Fibroblast of lung (primary cell): ENCODE results near the gene ULK3.

Experiments used
- EZH2 ChIP-seq: IDR thresholded peaks from 2 replicates; pipeline ENCODE4 v1.5.1; 2012; ENCODE audit warnings: low read length, control low read depth, mild to moderate bottlenecking; ENCODE audit errors: missing control alignments
- TF ChIP-seq, protein P1 (sequence below), 2 donors: IDR thresholded peaks in 1 of 2; conservative IDR thresholded peaks in 1 of 2; 1 replicate in 1 of 2; 2 replicates in 1 of 2; pipeline ENCODE4 v1.5.1; 2011 to 2012; ENCODE audit warnings: low read length in 2 of 2, control low read depth in 1 of 2, inconsistent platforms in 1 of 2, low read depth in 1 of 2, mild to moderate bottlenecking in 1 of 2

DNA sequence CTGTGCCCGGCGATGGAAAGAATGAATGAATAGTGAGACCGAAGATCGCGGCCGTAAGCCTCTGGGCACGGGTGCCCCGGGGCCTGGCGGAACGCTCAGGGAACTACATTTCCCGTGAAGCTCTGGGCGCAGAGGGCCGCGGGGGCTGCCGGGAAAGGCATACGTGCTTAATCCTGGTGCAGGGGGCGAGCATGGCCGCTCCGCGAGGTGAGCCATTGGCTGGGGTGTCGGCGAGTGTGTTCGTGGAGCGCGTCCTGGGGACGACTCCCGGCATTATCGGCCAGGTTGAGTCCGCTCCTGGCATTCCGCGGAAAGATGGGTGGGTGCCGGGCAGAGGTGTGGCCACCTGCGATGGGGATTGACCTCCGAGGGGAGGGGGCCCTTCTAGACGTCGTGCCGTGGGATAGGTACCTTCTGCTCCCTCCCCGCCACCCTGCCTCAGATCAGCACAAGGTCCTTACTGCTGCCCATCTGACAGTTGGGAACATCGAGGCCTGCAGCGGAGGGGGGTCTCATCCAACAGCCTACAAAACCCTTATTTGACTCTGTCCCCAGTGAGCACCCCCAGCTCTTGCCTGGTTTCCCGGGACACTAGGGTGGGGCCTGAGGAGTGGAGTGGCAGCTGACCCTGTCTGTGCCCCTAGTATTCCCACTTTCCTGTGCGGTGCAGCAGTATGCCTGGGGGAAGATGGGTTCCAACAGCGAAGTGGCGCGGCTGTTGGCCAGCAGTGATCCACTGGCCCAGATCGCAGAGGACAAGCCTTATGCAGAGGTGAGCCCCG lies 47.1 kb upstream of the ULK3 start, which contains the start of gene MPI:
- TF ChIP-seq, protein P1, sequence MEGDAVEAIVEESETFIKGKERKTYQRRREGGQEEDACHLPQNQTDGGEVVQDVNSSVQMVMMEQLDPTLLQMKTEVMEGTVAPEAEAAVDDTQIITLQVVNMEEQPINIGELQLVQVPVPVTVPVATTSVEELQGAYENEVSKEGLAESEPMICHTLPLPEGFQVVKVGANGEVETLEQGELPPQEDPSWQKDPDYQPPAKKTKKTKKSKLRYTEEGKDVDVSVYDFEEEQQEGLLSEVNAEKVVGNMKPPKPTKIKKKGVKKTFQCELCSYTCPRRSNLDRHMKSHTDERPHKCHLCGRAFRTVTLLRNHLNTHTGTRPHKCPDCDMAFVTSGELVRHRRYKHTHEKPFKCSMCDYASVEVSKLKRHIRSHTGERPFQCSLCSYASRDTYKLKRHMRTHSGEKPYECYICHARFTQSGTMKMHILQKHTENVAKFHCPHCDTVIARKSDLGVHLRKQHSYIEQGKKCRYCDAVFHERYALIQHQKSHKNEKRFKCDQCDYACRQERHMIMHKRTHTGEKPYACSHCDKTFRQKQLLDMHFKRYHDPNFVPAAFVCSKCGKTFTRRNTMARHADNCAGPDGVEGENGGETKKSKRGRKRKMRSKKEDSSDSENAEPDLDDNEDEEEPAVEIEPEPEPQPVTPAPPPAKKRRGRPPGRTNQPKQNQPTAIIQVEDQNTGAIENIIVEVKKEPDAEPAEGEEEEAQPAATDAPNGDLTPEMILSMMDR (conservative IDR thresholded peaks at IDR 0.05 in 1 of 2, IDR thresholded peaks at IDR 0.05 in 1 of 2; ENCODE audit: low read depth in 1 of 2, low read length in 2 of 2) = no peak
- no peak for TF ChIP-seq EZH2
